HEK293 (cell line): ENCODE data around the gene MAP6.

Experiments
- CTCF ChIP-seq: fragments of 450-650 bp; formaldehyde crosslinking; IDR thresholded peaks from 2 replicates; pipeline ENCODE4 v1.5.1; 2016; ENCODE audit warnings: missing biosample characterization, missing genetic modification characterization
- GLIS1 ChIP-seq: fragments of 450-650 bp; formaldehyde crosslinking; IDR thresholded peaks from 2 replicates; pipeline ENCODE4 v1.5.1; 2016; ENCODE audit warnings: missing biosample characterization, missing genetic modification characterization
- TSHZ1 ChIP-seq: fragments of 450-650 bp; formaldehyde crosslinking; IDR thresholded peaks from 2 replicates; pipeline ENCODE4 v1.5.1; 2016; ENCODE audit warnings: missing biosample characterization, missing genetic modification characterization, borderline replicate concordance
- ZBTB21 ChIP-seq: fragments of 450-650 bp; formaldehyde crosslinking; IDR thresholded peaks from 2 replicates; pipeline ENCODE4 v1.5.1; 2017; ENCODE audit warnings: missing biosample characterization, missing genetic modification characterization
- ZNF155 ChIP-seq: fragments of 450-650 bp; formaldehyde crosslinking; IDR thresholded peaks from 2 replicates; pipeline ENCODE4 v1.5.1; 2016; ENCODE audit warnings: missing biosample characterization, missing genetic modification characterization
- ZNF433 ChIP-seq: fragments of 450-650 bp; formaldehyde crosslinking; IDR thresholded peaks from 2 replicates; pipeline ENCODE4 v1.5.1; 2016; ENCODE audit warnings: missing biosample characterization, missing genetic modification characterization, low read depth
- TF ChIP-seq, protein P1 (sequence below): fragments of 450-650 bp; formaldehyde crosslinking; optimal IDR thresholded peaks from 2 replicates; pipeline ENCODE3; 2016; ENCODE audit warnings: missing biosample characterization, mild to moderate bottlenecking, missing genetic modification characterization

DNA sequence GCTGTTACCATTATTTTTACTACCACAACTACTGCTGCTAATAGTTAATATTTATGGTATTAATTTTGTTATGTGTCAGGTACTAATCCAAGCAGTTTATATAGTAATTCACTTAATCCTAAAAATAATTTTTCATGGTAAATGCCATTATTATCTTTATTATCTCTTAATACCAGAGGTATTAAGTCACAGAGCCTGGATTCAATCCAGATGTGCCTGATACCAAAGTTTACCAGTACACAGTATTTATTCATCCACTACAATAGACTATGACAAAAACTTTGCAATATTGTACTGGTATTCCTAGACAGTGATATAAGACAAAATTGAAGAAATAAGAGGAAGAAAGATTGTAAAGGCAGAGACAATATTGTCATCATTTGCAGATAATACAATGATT lies 24.5 kb downstream of the MAP6 start:
- TF ChIP-seq TSHZ1 (tag by site-specific recombination) (no peak), ZNF155 (tag by site-specific recombination) (no peak), CTCF (no peak), GLIS1 (tag by site-specific recombination) (no peak), ZBTB21 (tag by site-specific recombination) (no peak), ZNF433 (tag by site-specific recombination) (no peak)
- TF ChIP-seq, protein P1, sequence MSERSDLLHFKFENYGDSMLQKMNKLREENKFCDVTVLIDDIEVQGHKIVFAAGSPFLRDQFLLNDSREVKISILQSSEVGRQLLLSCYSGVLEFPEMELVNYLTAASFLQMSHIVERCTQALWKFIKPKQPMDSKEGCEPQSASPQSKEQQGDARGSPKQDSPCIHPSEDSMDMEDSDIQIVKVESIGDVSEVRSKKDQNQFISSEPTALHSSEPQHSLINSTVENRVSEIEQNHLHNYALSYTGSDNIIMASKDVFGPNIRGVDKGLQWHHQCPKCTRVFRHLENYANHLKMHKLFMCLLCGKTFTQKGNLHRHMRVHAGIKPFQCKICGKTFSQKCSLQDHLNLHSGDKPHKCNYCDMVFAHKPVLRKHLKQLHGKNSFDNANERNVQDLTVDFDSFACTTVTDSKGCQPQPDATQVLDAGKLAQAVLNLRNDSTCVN (tag by site-specific recombination): no peak
